GM18505 (cell line): ENCODE measurements around the gene MUC21.
A peak's percentile ranks its signal among the peaks of the same experiment; 100 is the strongest.
"Not testable (repeated sequence)": the region's sequence is repeated elsewhere in the genome, so short reads cannot be mapped to it uniquely, and the experiment has no call there.

ENCODE experiments used
- ATAC-seq: cut with Tn5 transposase; IDR thresholded peaks from one replicate; pipeline ENCODE4 v1.9.1; 2021; ENCODE audit not compliant: unreplicated experiment
- POLR2A ChIP-seq: IDR thresholded peaks from 4 replicates; pipeline ENCODE4 v1.6.1; 2011; ENCODE audit warnings: borderline replicate concordance; ENCODE audit not compliant: insufficient read depth, insufficient read length; ENCODE audit errors: extremely low read depth

The MUC21 gene

DNA sequence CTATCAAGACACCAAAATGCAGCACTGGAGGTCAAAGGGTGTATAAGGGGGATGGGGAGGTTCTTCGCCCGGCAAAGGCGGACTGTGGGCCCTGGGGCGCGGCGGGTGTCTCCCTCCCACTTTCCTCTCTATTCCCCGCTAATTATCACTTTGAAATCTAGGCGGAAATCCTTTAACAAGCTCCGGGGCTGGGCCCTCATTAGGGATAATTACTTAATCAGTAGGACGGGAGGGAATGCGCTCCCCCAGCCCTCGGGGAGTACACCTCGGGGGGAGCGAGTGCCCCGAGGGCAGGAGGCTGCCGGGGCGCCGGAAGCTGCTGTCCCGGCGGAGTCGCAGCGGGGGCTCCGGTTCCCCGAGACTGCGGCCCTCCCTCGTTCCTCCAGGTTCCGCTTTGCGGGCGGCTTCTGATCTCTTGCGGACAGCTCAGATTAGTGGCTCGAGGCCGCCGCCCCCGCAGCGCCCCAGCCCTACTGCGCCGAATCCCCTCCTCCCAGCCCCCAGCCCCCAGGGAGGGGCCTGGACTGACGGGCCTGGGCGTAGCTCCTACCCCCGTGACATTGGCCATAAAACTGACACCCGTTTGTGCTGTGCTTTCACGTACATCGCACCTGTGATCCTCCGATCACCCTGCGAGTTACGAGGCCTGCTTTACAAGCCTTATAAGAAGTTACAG lies 28.0 kb upstream of the MUC21 start:
- ATAC-seq, result peak; percentile 86
- peak; percentile 65 for TF ChIP-seq POLR2A

DNA sequence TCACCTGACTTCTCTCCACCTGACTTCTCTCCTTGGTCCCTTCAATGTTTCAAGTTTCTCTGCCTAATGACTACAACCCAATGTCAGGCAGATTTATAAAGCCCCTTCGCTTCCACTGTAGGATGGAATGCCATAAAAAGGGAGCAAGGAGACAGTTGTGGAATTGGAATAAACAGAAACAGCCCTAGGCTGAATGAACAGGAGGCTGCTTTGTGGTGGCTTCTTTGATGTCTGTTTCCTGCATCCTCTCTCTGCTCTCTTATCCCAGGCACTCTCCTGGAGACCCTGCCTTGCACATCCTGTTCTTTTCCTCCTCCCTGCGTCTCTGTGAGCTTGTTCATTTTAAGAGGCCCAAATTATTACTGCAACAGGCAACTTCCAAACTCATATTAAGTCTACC lies 25.8 kb upstream of the MUC21 start:
- ATAC-seq, result no peak

DNA sequence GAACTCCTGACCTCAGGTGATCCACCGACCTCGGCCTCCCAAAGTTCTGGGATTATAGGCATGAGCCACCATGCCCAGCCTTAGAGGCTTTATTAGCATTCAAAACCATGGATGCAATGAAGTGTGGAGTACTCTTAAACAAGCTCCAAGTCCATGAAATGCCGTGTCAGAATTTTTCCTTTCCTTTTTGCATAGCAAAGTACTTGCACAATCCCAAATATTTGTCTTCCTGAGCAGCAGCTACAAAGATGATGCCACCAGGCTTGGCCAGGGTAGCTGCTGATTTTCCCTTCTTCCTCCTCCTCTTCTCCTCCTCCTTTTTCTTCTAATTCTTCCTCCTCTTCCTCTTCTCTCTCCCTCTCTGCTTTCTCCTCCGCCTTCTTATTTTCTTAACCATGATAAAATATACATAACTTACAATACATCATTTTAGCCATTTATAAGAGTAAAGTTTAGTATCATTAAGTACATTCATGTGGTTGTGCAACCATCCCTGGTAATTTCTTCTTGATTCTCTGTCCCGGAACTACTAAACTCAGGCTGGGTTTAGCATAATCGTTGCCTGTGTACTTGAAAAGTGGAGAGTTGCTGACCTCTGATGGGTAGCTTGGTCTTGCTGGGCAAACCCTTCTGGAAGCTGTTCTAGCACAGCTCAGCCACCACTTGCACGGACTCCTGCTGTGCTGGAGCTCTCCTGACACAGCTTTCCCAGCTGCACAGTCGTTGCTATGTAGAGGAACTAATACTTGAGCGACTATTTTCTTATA lies 22.4 kb upstream of the MUC21 start:
- no peak for TF ChIP-seq POLR2A
- no peak for ATAC-seq

More for the DNA sequence above, 25.8 kb upstream of the MUC21 start:
- no peak for TF ChIP-seq POLR2A

DNA sequence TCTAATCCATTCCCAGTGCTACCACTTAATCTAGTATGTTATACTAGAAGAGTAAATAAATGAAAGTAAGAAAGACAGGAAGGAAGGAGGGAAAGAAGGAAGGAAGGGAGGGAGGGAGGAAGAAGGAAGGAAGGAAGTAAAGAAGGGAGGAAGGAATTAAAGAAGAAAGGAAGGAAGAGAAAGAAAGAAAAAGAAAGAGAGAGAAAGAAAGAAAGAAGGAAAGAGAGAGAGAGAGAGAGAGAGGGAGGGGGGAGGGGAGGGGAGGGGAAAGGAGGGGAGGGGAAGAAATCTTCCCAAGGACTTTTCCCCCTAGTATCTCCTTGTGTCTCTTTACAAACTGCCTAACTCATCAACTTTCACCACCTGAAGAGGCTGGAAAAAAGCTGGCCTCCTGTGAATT lies 20.8 kb upstream of the MUC21 start:
- no peak for ATAC-seq
- TF ChIP-seq POLR2A, result no peak

DNA sequence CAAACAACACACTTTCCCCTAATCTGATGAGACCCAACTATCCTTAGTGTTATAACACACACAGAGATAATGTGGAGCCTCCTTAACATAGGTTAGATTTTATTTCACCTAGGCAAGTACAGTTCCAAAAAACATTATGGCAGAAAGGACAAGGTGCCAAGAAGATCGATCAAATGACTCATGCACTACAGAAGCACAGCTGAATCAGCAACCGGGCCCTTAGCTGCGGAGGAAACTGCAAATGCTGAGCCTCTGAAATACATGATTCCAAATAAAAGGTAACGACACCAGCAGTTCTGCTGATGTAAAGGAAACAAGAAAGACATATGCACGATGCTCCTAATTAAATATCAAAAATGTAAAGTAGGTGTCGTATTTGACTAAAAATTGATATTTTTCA lies 19.9 kb upstream of the MUC21 start:
- no peak for TF ChIP-seq POLR2A
- ATAC-seq, result no peak

DNA sequence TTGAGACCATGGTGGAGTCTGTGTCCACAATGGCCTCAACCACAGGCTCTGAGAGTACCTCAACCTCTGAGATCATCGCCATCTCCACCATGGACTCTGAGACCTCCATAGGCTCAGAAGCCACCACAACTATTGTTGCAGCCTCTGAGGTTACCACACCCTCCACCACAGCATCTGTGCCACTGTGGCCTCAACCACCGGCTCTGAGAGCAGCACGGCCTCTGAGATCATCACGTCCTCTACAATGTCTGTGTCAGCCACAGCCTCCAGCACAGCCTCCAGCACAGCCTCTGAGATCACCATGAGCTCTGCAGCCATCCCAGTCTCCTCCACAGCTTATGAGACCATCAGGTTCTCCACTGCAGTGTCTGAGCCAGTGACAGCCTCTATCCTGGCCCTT lies 19.4 kb upstream of the MUC21 start:
- ATAC-seq, result no peak
- TF ChIP-seq POLR2A, result no peak

DNA sequence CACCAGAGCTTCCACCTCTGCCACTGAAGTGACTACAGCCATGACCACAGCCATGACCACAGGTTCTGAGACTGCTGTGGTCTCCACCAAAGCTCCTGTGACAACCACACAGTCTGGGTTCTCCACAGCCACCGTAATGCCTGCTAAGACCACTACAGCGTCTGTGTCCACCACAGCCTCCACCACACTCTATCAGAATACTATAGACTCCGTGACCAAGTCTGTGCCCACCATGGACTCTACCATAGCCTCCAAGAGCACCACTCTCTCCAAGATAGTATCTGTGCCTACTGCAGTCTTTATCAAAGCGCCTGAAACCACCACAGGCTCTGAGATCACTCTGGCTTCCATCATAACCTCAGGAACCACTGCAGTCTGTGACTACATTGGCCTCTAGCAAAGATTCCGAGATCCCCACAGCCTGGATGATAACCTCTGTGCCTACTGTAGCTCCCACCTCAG lies 18.3 kb upstream of the MUC21 start:
- no peak for ATAC-seq
- no peak for TF ChIP-seq POLR2A

DNA sequence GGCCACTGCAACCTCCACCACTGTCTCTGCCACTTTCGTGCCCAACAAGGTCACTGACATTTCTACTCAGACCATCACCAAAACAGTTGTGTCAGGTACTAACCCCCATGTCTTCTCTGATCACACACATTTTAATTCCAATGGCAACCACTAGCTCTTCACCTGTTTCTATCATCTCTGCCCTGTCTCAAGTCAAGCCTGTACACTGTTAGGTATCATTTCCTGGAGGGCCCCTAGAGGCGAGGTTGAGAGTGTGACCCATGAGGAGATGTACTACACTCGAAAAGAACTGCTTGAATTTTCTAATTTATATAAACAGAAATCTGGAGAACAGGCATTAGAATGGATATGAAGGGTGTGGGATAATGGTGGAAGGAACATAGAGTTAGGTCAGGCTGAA lies 17.4 kb upstream of the MUC21 start:
- no peak for TF ChIP-seq POLR2A

DNA sequence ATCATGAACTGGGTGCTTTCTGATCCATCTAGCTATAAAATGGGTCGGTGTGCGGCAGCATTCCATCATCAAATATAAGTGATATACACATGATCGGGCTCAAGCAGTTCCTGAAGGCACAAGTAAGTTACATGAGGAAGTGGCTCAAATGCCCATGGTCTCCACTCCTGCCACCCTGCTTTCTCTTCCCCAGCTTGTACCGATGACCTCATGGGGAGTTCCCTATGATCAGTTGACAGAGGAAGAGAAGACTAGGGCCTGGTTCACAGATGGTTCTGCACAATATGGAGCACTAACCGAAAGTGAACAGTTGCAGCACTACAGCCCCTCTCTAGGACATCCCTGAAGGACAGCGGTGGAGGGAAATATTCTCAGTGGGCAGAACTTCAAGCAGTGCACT lies 14.3 kb upstream of the MUC21 start:
- ATAC-seq, result not testable (repeated sequence)

More for the DNA sequence above, 17.4 kb upstream of the MUC21 start:
- no peak for ATAC-seq

DNA sequence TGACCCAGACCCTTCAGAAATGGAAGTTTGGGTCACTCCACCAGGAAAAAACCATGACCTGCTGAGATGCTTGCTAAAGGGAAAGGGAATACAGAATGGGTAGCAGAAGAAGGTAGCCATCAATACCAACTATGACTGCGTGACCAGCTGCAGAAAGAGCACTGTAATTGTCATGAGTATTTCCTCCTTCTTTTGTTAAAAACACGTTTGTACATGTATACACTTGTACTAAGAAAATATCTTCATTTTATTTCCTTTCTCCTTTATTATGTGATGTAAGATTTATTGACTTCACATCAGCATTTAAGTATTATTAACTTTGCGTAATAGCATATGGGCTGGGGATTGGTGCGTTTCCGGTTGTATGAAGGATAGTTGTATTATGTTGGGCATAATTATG lies 12.6 kb upstream of the MUC21 start:
- no peak for TF ChIP-seq POLR2A
- ATAC-seq, result no peak

DNA sequence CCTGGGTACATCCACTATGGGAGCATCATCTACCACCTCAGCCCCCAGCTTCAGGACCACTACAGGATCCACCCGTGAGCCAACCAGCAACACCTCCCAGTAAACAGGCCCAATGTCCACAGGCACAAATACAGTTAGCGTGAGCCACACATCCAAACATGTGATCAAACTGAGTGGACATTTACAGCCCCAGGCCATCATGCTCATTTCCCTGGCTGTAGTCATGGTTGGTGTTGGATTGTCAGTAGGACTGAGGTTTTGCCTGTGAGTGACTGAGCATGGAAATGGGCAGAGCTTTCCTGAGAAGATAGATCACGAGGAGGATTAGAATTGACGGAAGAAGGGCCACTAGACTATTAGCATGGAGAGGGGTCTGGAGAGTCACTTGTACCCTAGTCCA lies 10.7 kb upstream of the MUC21 start:
- no peak for ATAC-seq
- no peak for TF ChIP-seq POLR2A

DNA sequence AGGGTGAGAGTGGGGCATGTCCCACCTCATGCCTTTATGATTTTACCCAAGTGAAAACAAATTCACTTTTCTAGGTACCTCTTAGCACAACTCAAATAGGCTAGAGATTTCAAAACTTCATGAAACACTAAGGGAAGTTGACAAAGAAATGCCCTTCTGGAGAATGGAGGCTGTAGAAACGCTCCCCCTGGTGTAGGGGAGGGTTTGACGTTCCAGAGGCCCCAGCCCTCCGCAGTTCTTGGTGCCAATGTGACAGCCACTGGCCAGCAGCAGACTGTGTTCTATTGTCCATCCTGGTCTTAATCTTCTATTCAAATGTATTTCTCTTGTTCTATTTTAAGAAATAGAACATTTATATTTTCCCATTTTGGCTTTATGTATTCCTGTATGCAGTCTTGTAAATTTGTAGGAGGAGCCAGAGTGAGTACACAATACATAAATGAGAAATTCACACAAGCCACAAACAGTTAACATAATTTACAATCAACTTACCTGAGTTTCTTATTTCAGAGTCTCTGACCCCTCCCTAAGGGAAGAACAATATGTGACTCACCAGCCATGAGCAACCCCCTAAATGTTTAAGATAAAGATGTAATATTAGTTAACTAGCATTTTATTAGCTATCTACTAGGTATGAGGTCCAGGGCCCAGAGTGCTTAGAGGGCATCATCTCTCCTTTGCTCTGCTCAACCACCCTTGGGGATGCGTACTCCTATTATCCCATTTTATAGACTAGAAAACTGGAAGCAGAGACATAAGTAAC lies 8.8 kb upstream of the MUC21 start:
- no peak for TF ChIP-seq POLR2A
- ATAC-seq, result no peak

DNA sequence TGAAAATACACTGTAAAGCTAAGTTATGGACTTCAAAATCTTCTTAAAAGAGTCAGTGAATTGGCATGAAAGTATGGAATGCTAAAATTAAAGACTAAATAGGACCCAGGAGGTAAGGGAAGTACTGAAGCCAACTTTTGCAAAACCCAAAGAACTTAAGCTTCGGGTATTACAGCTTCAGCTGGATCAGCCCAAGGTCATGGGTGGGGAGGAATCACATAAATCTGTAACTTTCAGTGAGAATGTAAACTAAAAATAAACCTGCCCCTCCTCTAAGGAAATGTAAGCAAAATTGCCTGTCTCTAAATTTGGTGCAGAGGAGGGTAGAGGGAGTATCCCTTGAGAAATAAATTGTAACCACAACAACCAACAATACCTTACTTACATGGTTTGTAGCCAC lies 4.4 kb upstream of the MUC21 start:
- ATAC-seq, result no peak
- TF ChIP-seq POLR2A, result no peak

DNA sequence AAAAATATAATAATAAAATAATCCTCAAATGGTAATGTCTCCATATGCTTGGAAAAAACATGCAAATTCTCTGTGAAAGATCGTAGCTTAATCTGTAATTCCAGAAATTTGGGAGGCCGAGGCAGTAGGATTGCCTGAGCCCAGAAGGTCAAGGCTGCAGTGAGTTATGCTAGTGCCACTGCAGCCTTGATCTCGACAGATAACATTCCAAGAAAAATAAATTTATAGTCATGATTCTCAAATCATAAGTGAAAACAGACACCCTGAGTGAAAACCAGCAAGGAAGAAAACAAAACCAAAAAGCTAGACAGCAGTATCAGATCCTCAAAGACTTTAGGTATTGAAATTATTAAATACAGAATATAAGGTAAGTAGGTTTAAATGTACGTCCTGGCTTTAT lies 3.8 kb upstream of the MUC21 start:
- no peak for TF ChIP-seq POLR2A
- no peak for ATAC-seq
